B cell (primary cell): ENCODE results near the gene CRTC1. TPM values are rescaled to one million over a fixed set of nuclear protein-coding genes. Genes with fewer than 3 reads are reported as not detected.

ENCODE experiments used
- ATAC-seq: fragments of 200-7000 bp; cut with Tn5 transposase; one replicate; pipeline ENCODE4 v1.10.0; 2021; ENCODE audit warnings: low read depth, mild to moderate bottlenecking, moderate number of reproducible peaks, moderate library complexity
- CTCF ChIA-PET: fragments of 350-600 bp; sonication (Branson Sonifier 250); formaldehyde crosslinking; loops from one replicate; lab custom pipeline; 2021; ENCODE audit warnings: antibody characterized with exemption, inconsistent platforms; lab: Charles Lee
- POLR2A ChIA-PET: fragments of 350-600 bp; sonication (Branson Sonifier 250); formaldehyde crosslinking; loops from one replicate; lab custom pipeline; 2021; ENCODE audit warnings: antibody characterized with exemption; lab: Charles Lee
- DNase-seq: peaks from one replicate; pipeline ENCODE4 v3.0.0; 2013
- H2AFZ ChIP-seq: 2 replicates; pipeline ENCODE4 v1.6.1; 2012; ENCODE audit warnings: mild to moderate bottlenecking, low read depth, low read length; ENCODE audit not compliant: insufficient read depth, poor library complexity, severe bottlenecking
- H3K27ac ChIP-seq, 2 donors: 1 replicate in 1 of 2; 2 replicates in 1 of 2; pipeline ENCODE4 v1.5.1; 2012 to 2013; ENCODE audit warnings: low read length in 2 of 2, mild to moderate bottlenecking in 2 of 2, moderate library complexity in 1 of 2
- H3K27me3 ChIP-seq, 4 experiments: fragments of 200-600 bp in 1 of 4; sonication (generic) in 1 of 4; replicated peaks in 1 of 4; 1 replicate in 2 of 4; 2 replicates in 2 of 4; pipeline versions ENCODE4 v1.6.1 to v1.7.0; 2013 to 2016; ENCODE audit warnings: low read length in 3 of 4, mild to moderate bottlenecking in 2 of 4, mixed read lengths in 1 of 4, moderate library complexity in 1 of 4; ENCODE audit not compliant: insufficient read depth in 4 of 4, control insufficient read depth in 3 of 4; ENCODE audit errors: control extremely low read depth in 1 of 4
- H3K36me3 ChIP-seq, 2 experiments: replicated peaks in 1 of 2; 1 replicate in 1 of 2; 2 replicates in 1 of 2; pipeline versions ENCODE4 v1.6.1 to v1.7.1; 2013; ENCODE audit warnings: low read length in 1 of 2; ENCODE audit not compliant: insufficient read depth in 2 of 2, control insufficient read depth in 1 of 2; ENCODE audit errors: control extremely low read depth in 1 of 2, extremely low read depth in 1 of 2
- H3K4me1 ChIP-seq, 2 donors: fragments of 200-600 bp in 1 of 2; sonication (generic) in 1 of 2; 1 replicate in 1 of 2; 2 replicates in 1 of 2; pipeline versions ENCODE4 v1.5.1 to v1.6.1; 2013 to 2017; ENCODE audit warnings: low read length in 2 of 2; ENCODE audit not compliant: control insufficient read depth in 2 of 2, insufficient read depth in 2 of 2
- H3K4me2 ChIP-seq: replicated peaks from 2 replicates; pipeline ENCODE3; 2012; ENCODE audit warnings: mild to moderate bottlenecking, low read depth, low read length; ENCODE audit not compliant: poor library complexity, severe bottlenecking
- H3K4me3 ChIP-seq, 5 experiments: fragments of 200-600 bp in 1 of 5; sonication (generic) in 1 of 5; 1 replicate in 3 of 5; 2 replicates in 2 of 5; pipeline versions ENCODE4 v1.5.1 to v1.7.0; 2011 to 2016; ENCODE audit warnings: low read length in 4 of 5, mild to moderate bottlenecking in 4 of 5, low read depth in 2 of 5, control low read depth in 1 of 5, moderate library complexity in 1 of 5; ENCODE audit not compliant: insufficient read depth in 1 of 5; ENCODE audit errors: control extremely low read depth in 1 of 5, extremely low read depth in 1 of 5
- H3K79me2 ChIP-seq: fragments of 200-600 bp; sonication (generic); one replicate; pipeline ENCODE4 v1.6.0; 2016; ENCODE audit warnings: low read length; ENCODE audit not compliant: control insufficient read depth, insufficient read depth
- H3K9ac ChIP-seq: fragments of 200-600 bp; sonication (generic); 2 replicates; pipeline ENCODE4 v1.6.1; 2017; ENCODE audit warnings: mild to moderate bottlenecking, low read length, moderate library complexity
- H3K9me3 ChIP-seq, 3 donors: one replicate each; pipeline versions ENCODE4 v1.6.1 to v1.7.1; 2013; ENCODE audit warnings: low read length in 2 of 3; ENCODE audit not compliant: control insufficient read depth in 2 of 3, insufficient read depth in 1 of 3; ENCODE audit errors: control extremely low read depth in 1 of 3
- H4K20me1 ChIP-seq: 2 replicates; pipeline ENCODE4 v1.6.0; 2012; ENCODE audit warnings: mild to moderate bottlenecking, low read length; ENCODE audit not compliant: insufficient read depth, control insufficient read depth, poor library complexity, severe bottlenecking
- H3K27ac Mint-ChIP-seq: one replicate; pipeline ENCODE4 v1.8.0; 2021; ENCODE audit warnings: mixed read lengths
- H3K27me3 Mint-ChIP-seq: one replicate; pipeline ENCODE4 v1.8.0; 2021; ENCODE audit warnings: mixed read lengths
- H3K4me1 Mint-ChIP-seq: one replicate; pipeline ENCODE4 v1.8.0; 2021; ENCODE audit warnings: mixed read lengths
- H3K4me3 Mint-ChIP-seq: one replicate; pipeline ENCODE4 v1.8.0; 2021; ENCODE audit warnings: mixed read lengths
- H3K9me3 Mint-ChIP-seq: one replicate; pipeline ENCODE4 v1.8.0; 2022; ENCODE audit warnings: mixed read lengths; ENCODE audit not compliant: insufficient read depth
- CTCF ChIP-seq: fragments of 200-600 bp; IDR thresholded peaks from one replicate; pipeline ENCODE4 v1.8.0; 2022; ENCODE audit warnings: antibody characterized with exemption, mild to moderate bottlenecking
- EZH2 ChIP-seq: IDR thresholded peaks from 2 replicates; pipeline ENCODE4 v1.6.1; 2012; ENCODE audit warnings: borderline replicate concordance, low read depth, mild to moderate bottlenecking, moderate library complexity, low read length; ENCODE audit not compliant: insufficient read depth, poor library complexity, severe bottlenecking
- WGBS: methylation state at CpG from one replicate; pipeline ENCODE4 v1.1.5; 2013; ENCODE audit warnings: missing lambda C conversion rate; ENCODE audit not compliant: insufficient coverage; 5-methylcytosine and 5-hydroxymethylcytosine counted together
- intact Hi-C: fragments of 100-400 bp; cut with micrococcal nuclease; formaldehyde crosslinking; loops from one replicate; pipeline ENCODE4 v1.10.0; 2022
- polyA plus RNA-seq: library from polyadenylated mRNA; depleted of rRNA; stranded (reverse); fragments of >200 nt; gene quantifications from 2 replicates; pipeline ENCODE4 v1.2.3, GENCODE V29; 2012
- total RNA-seq, 2 donors: library from RNA; stranded (reverse); fragments of 120-200 nt in 1 of 2; gene quantifications; 1 replicate in 1 of 2; 2 replicates in 1 of 2; pipeline versions ENCODE4 v1.2.3 to v1.2.4, GENCODE V29; 2013 to 2022

CRTC1 gene
- total and polyA plus RNA-seq, 2 donors (not counting 1 experiment from before 2014, with no cell fraction given), result 15.9 to 30.1 TPM

- DNase-seq (no peak), ATAC-seq (no peak)
- Histone ChIP-seq H3K79me2 (no peaks in the 10 kb centered on the region), H3K36me3 (peaks cover 0 to 18% of the 10 kb centered on the region in 2 experiments), H3K4me1 (peaks cover 0 to 22% of the 10 kb centered on the region in 2 donors), H4K20me1 (no peaks in the 10 kb centered on the region), H3K4me3 (no peak overlapping the region), H2AFZ (no peak overlapping the region), H3K9me3 (peaks cover 0 to 3% (median 0%) of the 10 kb centered on the region in 3 donors), H3K27me3 (no peaks in the 10 kb centered on the region), H3K27ac (no peak overlapping the region), H3K9ac (no peak overlapping the region), H3K4me2 (no peak overlapping the region)
- TF ChIP-seq CTCF, result no peak
- no peak for TF ChIP-seq EZH2
- ChIA-PET CTCF (no interaction called here), POLR2A (no interaction called here)
- Mint-ChIP-seq H3K27me3 (no peaks in the 10 kb centered on the region), H3K27ac (no peak overlapping the region), H3K4me3 (no peak overlapping the region), H3K9me3 (no peaks in the 10 kb centered on the region), H3K4me1 (peaks cover 7% of the 10 kb centered on the region)
- WGBS, result 98% methylated on average over 58 of the region's 58 CpGs
- intact Hi-C loops, result no loop called here
Measured at GRCh38 chr19:18668744-18669523, 14.5 kb upstream of the CRTC1 start.

- 91% methylated on average over 2 of the region's 12 CpGs for WGBS
- no peak overlapping the region for H3K4me3 ChIP-seq
- Mint-ChIP-seq H3K4me1 (peaks cover 3% of the 10 kb centered on the region), H3K9me3 (no peaks in the 10 kb centered on the region), H3K27me3 (no peaks in the 10 kb centered on the region), H3K4me3 (no peak overlapping the region), H3K27ac (no peak overlapping the region)
- H4K20me1 ChIP-seq, result no peaks in the 10 kb centered on the region
- no peaks in the 10 kb centered on the region for H3K27me3 ChIP-seq
- TF ChIP-seq EZH2 (no peak), CTCF (no peak)
- H3K27ac ChIP-seq, result no peak overlapping the region
- peaks cover 0 to 3% (median 0%) of the 10 kb centered on the region in 3 donors for H3K9me3 ChIP-seq
- H3K4me2 ChIP-seq, result no peak overlapping the region
- ChIA-PET POLR2A (no interaction called here), CTCF (no interaction called here)
- peaks cover 0 to 18% of the 10 kb centered on the region in 2 experiments for H3K36me3 ChIP-seq
- intact Hi-C loops, result no loop called here
- peaks cover 0 to 18% of the 10 kb centered on the region in 2 donors for H3K4me1 ChIP-seq
- no peaks in the 10 kb centered on the region for H3K79me2 ChIP-seq
- ATAC-seq, result no peak
- no peak overlapping the region for H3K9ac ChIP-seq
- H2AFZ ChIP-seq, result no peak overlapping the region
- no peak for DNase-seq
Measured at GRCh38 chr19:18669524-18669817, 14.0 kb upstream of the CRTC1 start.
